Measurements from ENCODE around the gene TPO. TPM values are rescaled to one million over a fixed set of nuclear protein-coding genes. Genes with fewer than 3 reads are reported as not detected.

TPO gene
- total RNA-seq, 1 experiment from 2014 or later, result not detected

GRCh38 chr2:1512321-1513289 is 99.3 kb downstream of the TPO start:
- Histone ChIP-seq H2AFZ (no peak overlapping the region), H3K9me2 (ENCODE audit: insufficient read depth) (no peaks in the 10 kb centered on the region), H4K20me1 (ENCODE audit: insufficient read depth) (no peaks in the 10 kb centered on the region), H3F3A (ENCODE audit: insufficient read depth, low read depth) (no peaks in the 10 kb centered on the region), H3K36me3 (ENCODE audit: low read depth) (no peaks in the 10 kb centered on the region), H3K4me1 (replicated peaks; ENCODE audit: insufficient read depth) (no peaks in the 10 kb centered on the region), H3K79me2 (ENCODE audit: low read depth) (no peaks in the 10 kb centered on the region), H3K27ac (no peak overlapping the region), H3K4me3 (no peak overlapping the region), H3K27me3 (ENCODE audit: insufficient read depth, low read depth) (peaks cover 77% of the 10 kb centered on the region), H3K9me3 (ENCODE audit: insufficient read depth, low read depth) (no peaks in the 10 kb centered on the region), H3K4me2 (no peak overlapping the region)
- DNase-seq, result no peak
- POLR2A ChIA-PET (ENCODE audit: unreplicated experiment), result no interaction called here
- BruUV-seq (replicated peaks), result no TSS peak
- intact Hi-C loops (cut with micrococcal nuclease; ENCODE audit: unreplicated experiment), result no loop called here
- TF ChIP-seq EZH2 (IDR thresholded peaks at IDR 0.05; ENCODE audit: low read depth) (no peak), CTCF (conservative IDR thresholded peaks at IDR 0.05) (no peak)
- CTCF ChIA-PET, result no interaction called here

- no peak for DNase-seq
- no peaks in the 10 kb centered on the region for H4K20me1 ChIP-seq (ENCODE audit: insufficient read depth)
- no peak overlapping the region for H3K27ac ChIP-seq
- no peaks in the 10 kb centered on the region for H3K9me3 ChIP-seq (ENCODE audit: insufficient read depth, low read depth)
- intact Hi-C loops (cut with micrococcal nuclease; ENCODE audit: unreplicated experiment), result no loop called here
- H3K4me2 ChIP-seq, result no peak overlapping the region
- no peak for TF ChIP-seq EZH2 (IDR thresholded peaks at IDR 0.05; ENCODE audit: low read depth)
- no peak for TF ChIP-seq CTCF (conservative IDR thresholded peaks at IDR 0.05)
- no peaks in the 10 kb centered on the region for H3K79me2 ChIP-seq (ENCODE audit: low read depth)
- BruUV-seq (replicated peaks), result no TSS peak
- peaks cover 84% of the 10 kb centered on the region for H3K27me3 ChIP-seq (ENCODE audit: insufficient read depth, low read depth)
- H3K36me3 ChIP-seq (ENCODE audit: low read depth), result no peaks in the 10 kb centered on the region
- ChIA-PET POLR2A (ENCODE audit: unreplicated experiment) (no interaction called here), CTCF (no interaction called here)
- H3F3A ChIP-seq (ENCODE audit: insufficient read depth, low read depth), result no peaks in the 10 kb centered on the region
- no peaks in the 10 kb centered on the region for H3K9me2 ChIP-seq (ENCODE audit: insufficient read depth)
- no peak overlapping the region for H3K4me3 ChIP-seq
- H3K4me1 ChIP-seq (replicated peaks; ENCODE audit: insufficient read depth), result no peaks in the 10 kb centered on the region
- no peak overlapping the region for H2AFZ ChIP-seq
Measured at GRCh38 chr2:1514391-1515072, 101.3 kb downstream of the TPO start.

DNA sequence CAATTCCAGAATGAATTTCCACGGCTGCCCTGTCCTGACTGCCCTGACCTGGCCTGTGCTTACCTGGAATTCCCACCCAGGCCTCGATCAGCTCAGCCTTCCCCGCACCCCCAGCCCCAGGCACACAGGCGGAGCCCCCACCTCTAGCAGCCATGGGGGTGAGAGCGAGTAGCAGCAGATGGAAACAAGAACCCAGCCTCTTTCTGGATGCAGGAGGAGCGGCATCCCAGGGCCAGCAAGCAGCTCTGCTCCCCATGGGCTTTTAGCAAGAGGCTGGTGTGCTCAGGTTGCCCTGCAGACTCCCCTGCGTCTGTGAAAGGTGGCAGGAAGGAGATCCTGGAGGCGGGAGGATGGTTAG is 101.8 kb downstream of the TPO start:
- Histone ChIP-seq H3K36me3 (ENCODE audit: low read depth) (no peaks in the 10 kb centered on the region), H3K27me3 (ENCODE audit: insufficient read depth, low read depth) (peaks cover 79% of the 10 kb centered on the region), H3K27ac (no peak overlapping the region), H3K9me2 (ENCODE audit: insufficient read depth) (no peaks in the 10 kb centered on the region), H3K4me1 (replicated peaks; ENCODE audit: insufficient read depth) (no peaks in the 10 kb centered on the region), H2AFZ (no peak overlapping the region), H3K9me3 (ENCODE audit: insufficient read depth, low read depth) (no peaks in the 10 kb centered on the region), H3K79me2 (ENCODE audit: low read depth) (no peaks in the 10 kb centered on the region), H3K4me3 (no peak overlapping the region), H4K20me1 (ENCODE audit: insufficient read depth) (no peaks in the 10 kb centered on the region), H3F3A (ENCODE audit: insufficient read depth, low read depth) (no peaks in the 10 kb centered on the region), H3K4me2 (no peak overlapping the region)
- DNase-seq, result no peak
- no TSS peak for BruUV-seq (replicated peaks)
- intact Hi-C loops (cut with micrococcal nuclease; ENCODE audit: unreplicated experiment), result no loop called here
- ChIA-PET POLR2A (ENCODE audit: unreplicated experiment) (no interaction called here), CTCF (no interaction called here)
- TF ChIP-seq EZH2 (IDR thresholded peaks at IDR 0.05; ENCODE audit: low read depth) (no peak), CTCF (conservative IDR thresholded peaks at IDR 0.05) (no peak)
